Mucosa of descending colon (tissue), 3 donors: ENCODE data around the gene YAP1. TPM values are rescaled to one million over a fixed set of nuclear protein-coding genes. Genes with fewer than 3 reads are reported as not detected.

Source experiments
- ATAC-seq: fragments of 200-7000 bp; cut with Tn5 transposase; one replicate; pipeline ENCODE4 v1.9.1; 2020; ENCODE audit warnings: mild to moderate bottlenecking, moderate library complexity
- DNase-seq, 3 donors: peaks; one replicate each; pipeline ENCODE4 v3.0.0-alpha.2; 2020
- H3K36me3 ChIP-seq: fragments of 200-600 bp; one replicate; pipeline ENCODE4 v1.8.0; 2021; ENCODE audit warnings: low read depth, mild to moderate bottlenecking
- H3K4me1 ChIP-seq: fragments of 200-600 bp; one replicate; pipeline ENCODE4 v1.8.0; 2021; ENCODE audit warnings: low read depth, mild to moderate bottlenecking
- H3K4me3 ChIP-seq: fragments of 200-600 bp; one replicate; pipeline ENCODE4 v1.8.0; 2021; ENCODE audit warnings: mild to moderate bottlenecking
- H3K9me3 ChIP-seq: fragments of 200-600 bp; one replicate; pipeline ENCODE4 v1.8.0; 2021; ENCODE audit warnings: mild to moderate bottlenecking
- intact Hi-C, 2 donors: fragments of 100-400 bp; cut with DNase I in 1 of 2; cut with micrococcal nuclease in 1 of 2; formaldehyde crosslinking; loops; one replicate each; pipeline versions ENCODE4 v1.11.0 to v1.11.1; 2022; cut with DNase I, micrococcal nuclease
- total RNA-seq, 3 donors: library from RNA; stranded (reverse); fragmentation: NEBNext Ultra II Directional in 2 of 3; extraction: Animal tissue kit (Norgen Biotek cat#: 25700) in 2 of 3; gene quantifications; one replicate each; pipeline versions ENCODE4 v1.2.1 to v1.2.4, GENCODE V29; 2021 to 2023
- TF ChIP-seq, protein P1 (sequence below): fragments of 200-600 bp; IDR thresholded peaks from one replicate; pipeline ENCODE4 v1.8.0; 2022; ENCODE audit warnings: antibody characterized with exemption, mild to moderate bottlenecking
- donor health status: DM: no; HTN: no; CAD: no; lungs with moderate emphysema.
- donor health status: DM: no; HTN: no; CAD: no.
- donor health status: DM: no; HTN: yes; CAD: no.

YAP1 gene
- total RNA-seq, 3 donors from 2014 or later: 41.3 to 126 (median 52.2) TPM

DNA sequence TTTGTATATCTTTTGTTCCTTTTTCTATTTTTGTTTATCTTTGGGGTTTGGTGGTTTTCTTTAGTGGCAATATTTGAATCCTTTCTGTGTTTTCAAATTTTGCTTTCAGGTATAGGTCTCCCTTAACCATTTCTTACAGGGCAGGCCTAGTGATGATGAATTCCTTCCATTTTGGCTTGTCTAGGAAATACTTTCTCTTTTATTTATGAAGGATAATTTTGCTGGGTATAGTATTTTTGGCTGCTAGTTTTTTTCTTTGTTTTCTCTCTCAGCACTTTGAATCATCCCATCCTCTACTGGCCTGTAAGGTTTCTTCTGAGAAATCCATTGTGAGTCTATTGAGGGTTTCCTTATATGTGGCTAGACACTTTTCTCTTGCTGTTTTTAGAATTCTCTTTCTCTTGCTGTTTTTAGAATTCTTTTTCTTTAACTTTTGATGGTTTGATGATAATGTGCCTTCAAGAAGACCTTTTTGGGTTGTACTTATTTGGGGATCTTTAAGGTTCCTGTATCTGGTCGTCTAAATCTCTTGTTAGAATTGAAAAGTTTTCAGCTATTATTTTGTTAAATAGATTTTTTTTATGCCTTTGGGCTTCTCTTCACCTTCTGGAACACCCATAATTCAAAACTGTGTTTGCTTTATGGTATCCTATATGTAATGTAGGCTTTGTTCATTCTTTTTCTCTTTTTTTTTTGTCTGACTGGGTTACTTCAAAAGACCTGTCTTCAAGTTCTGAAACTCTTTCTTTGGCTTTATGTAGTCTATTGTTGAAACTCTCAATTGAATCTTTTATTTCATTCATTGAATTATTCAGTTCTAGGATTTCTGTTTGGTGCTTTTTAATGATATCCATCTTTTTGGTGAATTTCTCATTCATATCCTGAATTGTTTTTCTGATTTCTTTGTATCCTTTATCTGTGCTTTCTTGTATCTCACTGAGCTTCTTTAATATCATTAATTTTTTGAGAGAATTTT lies 38.5 kb upstream of the YAP1 start:
- no peak overlapping the region for H3K4me3 ChIP-seq
- ATAC-seq (no peak), DNase-seq (no peak)
- TF ChIP-seq, protein P1, sequence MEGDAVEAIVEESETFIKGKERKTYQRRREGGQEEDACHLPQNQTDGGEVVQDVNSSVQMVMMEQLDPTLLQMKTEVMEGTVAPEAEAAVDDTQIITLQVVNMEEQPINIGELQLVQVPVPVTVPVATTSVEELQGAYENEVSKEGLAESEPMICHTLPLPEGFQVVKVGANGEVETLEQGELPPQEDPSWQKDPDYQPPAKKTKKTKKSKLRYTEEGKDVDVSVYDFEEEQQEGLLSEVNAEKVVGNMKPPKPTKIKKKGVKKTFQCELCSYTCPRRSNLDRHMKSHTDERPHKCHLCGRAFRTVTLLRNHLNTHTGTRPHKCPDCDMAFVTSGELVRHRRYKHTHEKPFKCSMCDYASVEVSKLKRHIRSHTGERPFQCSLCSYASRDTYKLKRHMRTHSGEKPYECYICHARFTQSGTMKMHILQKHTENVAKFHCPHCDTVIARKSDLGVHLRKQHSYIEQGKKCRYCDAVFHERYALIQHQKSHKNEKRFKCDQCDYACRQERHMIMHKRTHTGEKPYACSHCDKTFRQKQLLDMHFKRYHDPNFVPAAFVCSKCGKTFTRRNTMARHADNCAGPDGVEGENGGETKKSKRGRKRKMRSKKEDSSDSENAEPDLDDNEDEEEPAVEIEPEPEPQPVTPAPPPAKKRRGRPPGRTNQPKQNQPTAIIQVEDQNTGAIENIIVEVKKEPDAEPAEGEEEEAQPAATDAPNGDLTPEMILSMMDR: no peak
- no peaks in the 10 kb centered on the region for H3K4me1 ChIP-seq
- no peaks in the 10 kb centered on the region for H3K36me3 ChIP-seq
- intact Hi-C loops: no loop called here
- peaks cover 13% of the 10 kb centered on the region for H3K9me3 ChIP-seq

DNA sequence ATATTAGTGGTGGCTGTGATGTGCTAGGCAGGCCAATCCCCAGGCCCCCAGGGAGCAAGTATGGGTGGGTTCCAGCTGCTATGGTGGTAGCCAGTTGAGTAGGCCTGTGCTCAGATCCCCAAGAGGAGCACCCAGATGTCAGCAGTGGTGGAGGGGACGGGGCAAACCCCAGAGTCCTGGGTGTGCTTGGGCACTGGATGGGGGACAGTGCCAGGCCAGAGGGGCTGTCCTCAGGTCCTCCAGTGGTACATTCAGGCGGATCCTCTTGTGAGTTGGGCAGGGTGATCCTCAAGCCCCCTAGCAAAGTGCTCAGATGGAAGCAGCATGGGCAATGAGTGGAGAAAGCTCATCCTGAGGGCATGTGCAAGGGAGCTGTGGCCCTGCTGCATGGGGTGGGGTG lies 37.0 kb upstream of the YAP1 start:
- TF ChIP-seq, protein P1: no peak
- H3K36me3 ChIP-seq: no peaks in the 10 kb centered on the region
- peaks cover 13% of the 10 kb centered on the region for H3K9me3 ChIP-seq
- H3K4me1 ChIP-seq: no peaks in the 10 kb centered on the region
- no peak for DNase-seq
- intact Hi-C loops: no loop called here
- H3K4me3 ChIP-seq: no peak overlapping the region
- ATAC-seq: no peak

DNA sequence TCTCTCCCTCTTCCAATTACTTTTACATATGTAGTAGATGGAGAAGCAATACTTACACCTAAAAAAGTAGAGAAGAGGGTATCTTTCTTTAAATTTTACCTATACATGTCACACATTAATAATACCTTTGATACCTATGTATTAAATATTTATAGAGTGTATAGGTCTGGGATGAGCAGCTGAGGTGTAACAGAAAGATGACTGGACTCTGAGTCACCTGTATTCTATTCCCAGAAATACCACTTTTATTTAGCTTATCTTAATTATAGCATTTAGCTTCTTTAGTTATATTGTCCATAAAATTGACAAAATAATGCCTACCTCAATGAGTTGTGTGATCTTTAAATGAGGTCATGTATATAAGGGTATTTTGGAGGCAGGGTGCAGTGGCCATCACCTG lies 30.6 kb upstream of the YAP1 start:
- Histone ChIP-seq H3K4me3 (no peak overlapping the region), H3K36me3 (no peaks in the 10 kb centered on the region), H3K9me3 (no peaks in the 10 kb centered on the region), H3K4me1 (no peaks in the 10 kb centered on the region)
- DNase-seq (no peak), ATAC-seq (no peak)
- TF ChIP-seq, protein P1: no peak
- intact Hi-C loops: no loop called here

DNA sequence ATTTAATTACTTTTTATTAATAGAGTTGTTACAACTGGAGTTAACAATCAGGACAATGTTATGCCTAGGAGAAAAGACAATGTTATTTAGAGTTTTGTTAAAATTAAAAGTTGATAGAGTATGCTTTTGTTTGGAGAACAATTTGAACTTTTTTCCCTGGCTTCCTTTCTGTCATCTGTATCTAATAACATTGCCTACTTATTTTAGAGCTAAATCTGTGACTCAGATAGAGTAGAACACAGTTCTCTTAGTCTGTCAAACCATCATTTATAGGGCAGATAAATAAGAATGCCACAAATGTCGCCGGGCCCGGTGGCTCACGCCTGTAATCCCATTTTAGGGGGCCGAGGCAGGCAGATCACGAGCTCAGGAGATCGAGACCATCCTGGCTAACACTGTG lies 28.9 kb upstream of the YAP1 start:
- H3K4me3 ChIP-seq: no peak overlapping the region
- H3K9me3 ChIP-seq: no peaks in the 10 kb centered on the region
- TF ChIP-seq, protein P1: no peak
- H3K4me1 ChIP-seq: no peaks in the 10 kb centered on the region
- ATAC-seq (no peak), DNase-seq (no peak)
- no peaks in the 10 kb centered on the region for H3K36me3 ChIP-seq
- intact Hi-C loops: no loop called here

DNA sequence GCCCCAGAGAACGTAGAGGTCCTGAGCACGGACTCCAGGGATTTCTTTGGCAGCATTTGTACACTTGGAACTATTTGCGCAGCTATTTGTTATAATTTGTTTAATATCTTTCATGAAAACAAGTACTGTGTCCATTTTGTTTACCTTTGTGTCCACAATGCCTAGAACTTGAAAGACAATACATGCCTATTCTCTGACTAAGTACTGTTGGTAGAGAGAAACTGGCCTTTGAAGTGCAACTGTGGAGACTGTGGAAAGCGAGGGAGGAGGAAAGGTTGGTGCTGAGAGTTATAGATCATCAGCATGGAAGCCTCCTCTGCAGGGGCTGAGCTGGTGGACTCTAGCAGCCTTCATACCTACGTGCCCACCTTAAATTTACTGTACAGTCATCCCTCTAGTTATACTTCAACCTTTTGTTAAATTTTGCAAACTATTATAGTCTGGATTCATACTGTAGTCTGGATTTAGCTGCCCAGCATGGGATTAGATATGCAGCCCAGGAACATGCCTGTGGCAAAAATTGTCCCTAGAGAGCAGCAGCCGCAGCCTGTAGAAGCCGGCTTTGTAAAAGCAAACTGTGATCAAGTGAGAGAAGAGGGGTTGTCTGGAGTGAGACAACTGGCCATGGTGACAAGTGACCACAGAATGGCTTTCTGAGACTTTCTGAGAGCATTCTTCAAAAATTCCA lies 24.2 kb upstream of the YAP1 start:
- H3K4me3 ChIP-seq: no peak overlapping the region
- ATAC-seq (no peak), DNase-seq (no peak)
- H3K9me3 ChIP-seq: no peaks in the 10 kb centered on the region
- no peaks in the 10 kb centered on the region for H3K4me1 ChIP-seq
- no peaks in the 10 kb centered on the region for H3K36me3 ChIP-seq
- TF ChIP-seq, protein P1: no peak
- intact Hi-C loops: no loop called here
